Esophagus squamous epithelium (tissue), 4 donors: ENCODE results near the gene MMP27.

Experiments
- CTCF ChIP-seq, 6 experiments: fragments of 450-650 bp in 4 of 6; fragments of 200-600 bp in 2 of 6; sonication (generic) in 2 of 6; IDR thresholded peaks; one replicate each; pipeline ENCODE4 v1.5.1; 2016 to 2019; ENCODE audit warnings: antibody characterized with exemption in 6 of 6, mild to moderate bottlenecking in 4 of 6, moderate library complexity in 4 of 6
- POLR2A ChIP-seq, 4 donors: fragments of 450-650 bp; IDR thresholded peaks; one replicate each; pipeline ENCODE4 v1.6.1; 2017; ENCODE audit warnings: antibody characterized with exemption in 4 of 4, mild to moderate bottlenecking in 4 of 4, moderate library complexity in 3 of 4

GRCh38 chr11:102712137-102712536 is 6.6 kb upstream of the MMP27 start:
- TF ChIP-seq CTCF (IDR thresholded peaks at IDR 0.05), result no peak
- TF ChIP-seq POLR2A (IDR thresholded peaks at IDR 0.05), result no peak
